IMR-90 (cell line): Measurements from ENCODE around the gene DPEP3. TPM values are rescaled to one million over a fixed set of nuclear protein-coding genes. Genes with fewer than 3 reads are reported as not detected.

ENCODE experiments used
- ATAC-seq: fragments of 200-7000 bp; cut with Tn5 transposase; 2 replicates; pipeline ENCODE4 v1.9.1; 2020; ENCODE audit warnings: low read depth, mild to moderate bottlenecking, moderate library complexity
- BruUV-seq: library from RNA; stranded (reverse); fragments of 400-500 nt; replicated peaks from 2 replicates; lab custom pipeline; 2021; lab: Mats Ljungman, UMichigan
- CTCF ChIA-PET: fragments of 300-600 bp; formaldehyde crosslinking; extraction: SDS; loops from one replicate; lab custom pipeline; 2021; ENCODE audit warnings: antibody characterized with exemption; lab: Yijun Ruan, JAX
- POLR2A ChIA-PET: fragments of 300-600 bp; sonication (Branson Sonifier 250); formaldehyde crosslinking; loops from one replicate; lab custom pipeline; 2022; ENCODE audit warnings: antibody characterized with exemption; ENCODE audit not compliant: unreplicated experiment; lab: Charles Lee
- DNase-seq: peaks from one replicate; pipeline ENCODE4 v3.0.0; 2013
- H2AFZ ChIP-seq: replicated peaks from 2 replicates; pipeline ENCODE3; 2013; ENCODE audit warnings: low read length, mild to moderate bottlenecking; ENCODE audit not compliant: poor library complexity
- H2AK5ac ChIP-seq: 2 replicates; pipeline ENCODE4 v1.6.1; 2013; ENCODE audit warnings: low read depth, low read length, inconsistent platforms
- H2AK9ac ChIP-seq: replicated peaks from 2 replicates; pipeline ENCODE3; 2013; ENCODE audit warnings: mild to moderate bottlenecking, low read depth, low read length, moderate library complexity; ENCODE audit not compliant: poor library complexity
- H2BK120ac ChIP-seq: 2 replicates; pipeline ENCODE4 v1.6.1; 2013; ENCODE audit warnings: low read depth, low read length, inconsistent platforms
- H2BK15ac ChIP-seq: 3 replicates; pipeline ENCODE4 v1.6.1; 2013; ENCODE audit warnings: low read depth, low read length, inconsistent platforms
- H2BK20ac ChIP-seq: 2 replicates; pipeline ENCODE4 v1.6.1; 2013; ENCODE audit warnings: low read depth, mild to moderate bottlenecking, inconsistent platforms, low read length, moderate library complexity
- H2BK5ac ChIP-seq: 2 replicates; pipeline ENCODE4 v1.6.1; 2013; ENCODE audit warnings: mild to moderate bottlenecking, low read depth, low read length, inconsistent platforms; ENCODE audit not compliant: poor library complexity, severe bottlenecking
- H3K14ac ChIP-seq: replicated peaks from 2 replicates; pipeline ENCODE4 v1.6.1; 2013; ENCODE audit warnings: low read depth, low read length, inconsistent platforms
- H3K18ac ChIP-seq: 2 replicates; pipeline ENCODE4 v1.6.1; 2013; ENCODE audit warnings: low read depth, low read length, control low read depth
- H3K23ac ChIP-seq: 2 replicates; pipeline ENCODE4 v1.6.1; 2013; ENCODE audit warnings: low read depth, low read length, inconsistent platforms
- H3K27ac ChIP-seq: 2 replicates; pipeline ENCODE4 v1.5.1; 2013; ENCODE audit warnings: mild to moderate bottlenecking, control low read depth, low read length; ENCODE audit not compliant: insufficient read depth
- H3K27me3 ChIP-seq: 2 replicates; pipeline ENCODE4 v1.6.1; 2013; ENCODE audit warnings: low read length; ENCODE audit not compliant: control insufficient read depth, insufficient read depth
- H3K36me3 ChIP-seq: 2 replicates; pipeline ENCODE4 v1.6.1; 2013; ENCODE audit warnings: low read length, mixed read lengths; ENCODE audit not compliant: control insufficient read depth, insufficient read depth
- H3K4ac ChIP-seq: 2 replicates; pipeline ENCODE4 v1.6.1; 2013; ENCODE audit warnings: low read depth, low read length, inconsistent platforms
- H3K4me1 ChIP-seq: 2 replicates; pipeline ENCODE4 v1.6.1; 2013; ENCODE audit warnings: low read length, mixed read lengths; ENCODE audit not compliant: control insufficient read depth, insufficient read depth
- H3K4me2 ChIP-seq: 2 replicates; pipeline ENCODE4 v1.6.1; 2013; ENCODE audit warnings: low read depth, mild to moderate bottlenecking, control low read depth, low read length, moderate library complexity
- H3K4me3 ChIP-seq: 2 replicates; pipeline ENCODE4 v1.5.1; 2013; ENCODE audit warnings: low read depth, mild to moderate bottlenecking, control low read depth, low read length, moderate library complexity; ENCODE audit not compliant: insufficient read depth
- H3K56ac ChIP-seq: 2 replicates; pipeline ENCODE4 v1.6.1; 2013; ENCODE audit warnings: low read length, inconsistent platforms; ENCODE audit not compliant: insufficient read depth; ENCODE audit errors: extremely low read depth
- H3K79me1 ChIP-seq, 2 experiments: 2 replicates each; pipeline ENCODE4 v1.6.1; 2013; ENCODE audit warnings: low read length in 2 of 2, inconsistent platforms in 1 of 2, low read depth in 1 of 2
- H3K9ac ChIP-seq: 2 replicates; pipeline ENCODE4 v1.6.1; 2013; ENCODE audit warnings: low read depth, low read length, control low read depth
- H3K9me1 ChIP-seq: 2 replicates; pipeline ENCODE4 v1.6.1; 2013; ENCODE audit warnings: low read length, inconsistent platforms; ENCODE audit not compliant: insufficient read depth
- H3K9me3 ChIP-seq: 2 replicates; pipeline ENCODE4 v1.6.1; 2013; ENCODE audit warnings: low read length; ENCODE audit not compliant: control insufficient read depth, insufficient read depth
- H4K20me1 ChIP-seq: 2 replicates; pipeline ENCODE4 v1.6.1; 2013; ENCODE audit warnings: low read length, inconsistent platforms; ENCODE audit not compliant: insufficient read depth
- H4K5ac ChIP-seq: 2 replicates; pipeline ENCODE4 v1.6.1; 2013; ENCODE audit warnings: mild to moderate bottlenecking, low read depth, low read length, control low read depth
- H4K8ac ChIP-seq, 2 experiments: 2 replicates each; pipeline ENCODE4 v1.6.1; 2013; ENCODE audit warnings: low read depth in 2 of 2, low read length in 2 of 2, control low read depth in 1 of 2, inconsistent platforms in 1 of 2
- H4K91ac ChIP-seq: 2 replicates; pipeline ENCODE4 v1.6.1; 2013; ENCODE audit warnings: low read depth, low read length, inconsistent platforms; ENCODE audit not compliant: insufficient read depth
- BHLHE40 ChIP-seq: fragments of 150-350 bp; IDR thresholded peaks from 2 replicates; pipeline ENCODE4 v1.6.1; 2016; ENCODE audit warnings: mild to moderate bottlenecking, low read depth, low read length
- CEBPB ChIP-seq: IDR thresholded peaks from 2 replicates; pipeline ENCODE4 v1.6.1; 2012; ENCODE audit warnings: low read depth, low read length, improper control_type of control experiment
- CHD1 ChIP-seq: IDR thresholded peaks from 2 replicates; pipeline ENCODE4 v1.6.1; 2012; ENCODE audit warnings: low read depth, low read length, improper control_type of control experiment
- ELK1 ChIP-seq: fragments of 150-350 bp; IDR thresholded peaks from 2 replicates; pipeline ENCODE4 v1.6.1; 2016; ENCODE audit warnings: low read depth, mild to moderate bottlenecking, low read length, moderate library complexity, borderline replicate concordance
- FOS ChIP-seq: fragments of 150-350 bp; IDR thresholded peaks from 2 replicates; pipeline ENCODE4 v1.6.1; 2016; ENCODE audit warnings: low read depth, low read length
- MAFK ChIP-seq: IDR thresholded peaks from 2 replicates; pipeline ENCODE4 v1.6.1; 2012; ENCODE audit warnings: low read depth, low read length, improper control_type of control experiment
- MAZ ChIP-seq: IDR thresholded peaks from 2 replicates; pipeline ENCODE4 v1.6.1; 2012; ENCODE audit warnings: low read depth, mild to moderate bottlenecking, low read length, improper control_type of control experiment, moderate library complexity, borderline replicate concordance
- MXI1 ChIP-seq: IDR thresholded peaks from 2 replicates; pipeline ENCODE4 v1.6.1; 2012; ENCODE audit warnings: low read depth, mild to moderate bottlenecking, low read length, moderate library complexity, borderline replicate concordance
- NFE2L2 ChIP-seq: fragments of 150-350 bp; IDR thresholded peaks from 2 replicates; pipeline ENCODE4 v1.6.1; 2016; ENCODE audit warnings: low read depth, mild to moderate bottlenecking, low read length
- POLR2A ChIP-seq: IDR thresholded peaks from 2 replicates; pipeline ENCODE4 v1.6.1; 2012; ENCODE audit warnings: mild to moderate bottlenecking, low read depth, low read length
- RAD21 ChIP-seq: IDR thresholded peaks from 2 replicates; pipeline ENCODE4 v1.6.1; 2012; ENCODE audit warnings: low read length, improper control_type of control experiment
- RCOR1 ChIP-seq: IDR thresholded peaks from 2 replicates; pipeline ENCODE4 v1.6.1; 2012; ENCODE audit warnings: mild to moderate bottlenecking, low read length, improper control_type of control experiment; ENCODE audit not compliant: insufficient replicate concordance
- RFX5 ChIP-seq: IDR thresholded peaks from 2 replicates; pipeline ENCODE4 v1.8.0; 2012; ENCODE audit warnings: low read depth, mild to moderate bottlenecking, low read length, moderate library complexity
- SMC3 ChIP-seq: fragments of 150-350 bp; IDR thresholded peaks from 2 replicates; pipeline ENCODE4 v1.6.1; 2016; ENCODE audit warnings: low read depth, mild to moderate bottlenecking, antibody characterized with exemption, low read length, moderate library complexity
- USF2 ChIP-seq: fragments of 150-350 bp; IDR thresholded peaks from 2 replicates; pipeline ENCODE4 v1.6.1; 2017; ENCODE audit warnings: mild to moderate bottlenecking, antibody characterized with exemption, low read length, low read depth
- WGBS, 2 experiments: methylation state at CpG; one replicate each; pipeline versions ENCODE4 v1.1.5 to v1.1.7; 2013; ENCODE audit warnings: missing lambda C conversion rate in 2 of 2; ENCODE audit not compliant: insufficient read length in 1 of 2; ENCODE audit errors: extremely low coverage in 2 of 2; 5-methylcytosine and 5-hydroxymethylcytosine counted together
- dilution Hi-C: fragments of 300-500 bp; cut with HindIII; formaldehyde crosslinking; loops from one replicate; pipeline ENCODE4 v1.14.3; 2018; ENCODE audit warnings: low sequenced_read_pairs; ENCODE audit not compliant: unreplicated experiment
- in situ Hi-C: fragments of 300-500 bp; cut with MboI; formaldehyde crosslinking; loops from 3 replicates; pipeline ENCODE4 v1.14.3; 2019; ENCODE audit warnings: low sequenced_read_pairs, inconsistent platforms, mixed read lengths
- intact Hi-C: fragments of 100-400 bp; cut with micrococcal nuclease; formaldehyde crosslinking; loops from 2 replicates; pipeline ENCODE4 v1.10.0; 2022
- polyA plus RNA-seq, 3 experiments: library from polyadenylated mRNA; depleted of rRNA; stranded (reverse); fragments of >200 nt; gene quantifications; 2 replicates each; pipeline ENCODE4 v1.2.3, GENCODE V29; 2012; ENCODE audit warnings: low replicate concordance in 1 of 3
- total RNA-seq: library from RNA; depleted of rRNA; stranded (reverse); fragments of >200 nt; gene quantifications from 2 replicates; pipeline ENCODE4 v1.2.3, GENCODE V29; 2012

Gene DPEP3
- total and polyA plus RNA-seq, 2 of the 4 experiments (the other 2 are of a cell fraction) = not detected

GRCh38 chr16:67934306-67935100 lies 45.8 kb downstream of the DPEP3 start:
- Histone ChIP-seq H3K27ac (no peak overlapping the region; the same call in 1 of the 2 replicates), H2AK5ac (peak overlapping the region; percentile 38), H2BK5ac (no peak overlapping the region), H3K27me3 (no peaks in the 10 kb centered on the region), H3K4me3 (peak overlapping the region; percentile 94), H3K4ac (0 out of 2 replicates have a peak overlapping the region, but pooled peaks have one; percentile 7), H3K4me1 (peaks cover 11% of the 10 kb centered on the region), H2AK9ac (peak overlapping the region; percentile 99), H4K20me1 (peaks cover 4% of the 10 kb centered on the region), H3K9me1 (peaks cover 12% of the 10 kb centered on the region), H4K91ac (no peak overlapping the region; the same call in 1 of the 2 replicates), H3K23ac (peak overlapping the region; percentile 72), H3K4me2 (peak overlapping the region; percentile 94), H2BK20ac (no peak overlapping the region), H2BK15ac (no peak overlapping the region), H3K9ac (peak overlapping the region; percentile 64), H3K14ac (peak overlapping the region; percentile 43; the same call in 1 of the 2 replicates), H3K56ac (no peak overlapping the region; the same call in 1 of the 2 replicates), H3K18ac (no peak overlapping the region), H3K9me3 (no peaks in the 10 kb centered on the region), H2AFZ (peak overlapping the region; percentile 99), H4K8ac (peak overlapping the region; percentile 89 to 97; a peak in 2 of 4 replicates), H3K36me3 (peaks cover 15% of the 10 kb centered on the region), H3K79me1 (peaks cover 9 to 41% of the 10 kb centered on the region in 2 experiments; a peak in 3 of 4 replicates), H2BK120ac (no peak overlapping the region), H4K5ac (0 out of 2 replicates have a peak overlapping the region, but pooled peaks have one; percentile 83)
- BruUV-seq = no TSS peak
- intact Hi-C loops = loop anchor here (1.0 to 5.0 kb wide), 2 partner anchors 106 to 372 kb away; partner anchors contain the start of gene CTCF
- ChIA-PET POLR2A (interaction anchor here (0.5 kb wide), 1 partner anchor 132 kb away, joined by 3 read pairs; no protein-coding TSS in a partner anchor), CTCF (interaction anchor here (0.6 to 3.0 kb wide), 3 partner anchors 79 to 212 kb away, joined by 3 to 16 read pairs (median 4); no protein-coding TSS in a partner anchor)
- ATAC-seq (peak; percentile 0; the same call in 1 of the 2 replicates), DNase-seq (no peak)
- in situ Hi-C loops = loop anchor here (25.0 kb wide), 1 partner anchor 397 kb away; the partner anchor contains the start of gene RIPOR1
- dilution Hi-C loops = no loop called here
- 33% methylated on average over 3 of the region's 13 CpGs; no CpG with 5 or more reads in 1 of the 2 experiments for WGBS, 2 experiments
- TF ChIP-seq RFX5 (no peak), RAD21 (no peak), FOS (no peak), CHD1 (no peak), ELK1 (no peak), MXI1 (no peak), RCOR1 (no peak), NFE2L2 (no peak), BHLHE40 (no peak), USF2 (no peak), MAZ (no peak), MAFK (no peak), SMC3 (no peak), CEBPB (no peak), POLR2A (no peak)
